NOMO-1 treated with dmso at 0.1 percent for 144 hours (cell line): Measurements from ENCODE around the gene SLC35C1.
"Not testable (repeated sequence)": the region's sequence is repeated elsewhere in the genome, so short reads cannot be mapped to it uniquely, and the experiment has no call there.

Experiments
- DNase-seq: peaks from one replicate; lab custom pipeline; 2025; ENCODE audit not compliant: unreplicated experiment; lab: John Stamatoyannopoulos, UW

The SLC35C1 gene

GRCh38 chr11:45810431-45811108 is 5.6 kb downstream of the SLC35C1 start:
- DNase-seq, result no peak

- DNase-seq, result no peak
These were observed 6.1 kb downstream of the SLC35C1 start for GRCh38 chr11:45811109-45811435.

DNA sequence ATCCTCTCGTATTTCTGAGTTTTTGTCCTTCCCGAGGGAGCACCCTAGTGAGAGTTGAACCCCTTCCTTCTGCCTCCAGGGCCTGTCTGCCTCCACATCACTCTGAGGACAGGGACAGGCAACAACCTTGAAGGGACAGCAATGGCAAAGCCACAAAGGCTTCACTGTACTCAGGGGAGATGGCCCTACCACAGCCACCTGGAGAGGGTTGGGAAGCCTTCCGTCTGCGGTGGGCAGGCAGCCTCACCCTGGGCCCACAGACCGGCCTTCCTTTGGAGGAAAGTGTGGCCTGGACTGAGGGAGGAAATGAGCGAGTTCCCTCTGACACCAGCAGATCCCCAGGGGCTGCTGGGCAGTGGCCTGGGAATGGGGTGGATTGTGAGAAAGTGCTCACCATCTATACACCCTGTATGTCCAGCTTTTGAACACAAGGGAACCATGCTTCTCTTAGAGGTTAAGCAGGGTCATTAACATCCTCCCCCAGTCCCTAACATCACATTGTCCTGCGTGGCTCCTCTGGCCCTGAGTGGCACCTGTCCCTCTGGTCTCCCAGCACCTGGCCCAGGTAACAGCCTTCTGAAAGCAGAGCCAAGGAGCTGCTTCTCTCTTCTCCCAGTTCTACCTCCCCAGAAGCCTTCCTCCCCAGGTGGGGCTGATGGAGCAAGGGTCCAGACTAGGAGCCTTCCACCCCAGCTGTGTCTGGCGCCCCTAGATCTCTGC is 6.8 kb downstream of the SLC35C1 start:
- no peak for DNase-seq

- DNase-seq, result no peak
These were observed 7.9 kb downstream of the SLC35C1 start for GRCh38 chr11:45812581-45813548.

- no peak for DNase-seq
These were observed 10.8 kb downstream of the SLC35C1 start for GRCh38 chr11:45815747-45816146.

- DNase-seq, result no peak
These were observed 11.7 kb downstream of the SLC35C1 start for GRCh38 chr11:45816614-45817013.

GRCh38 chr11:45817191-45817590 is 12.2 kb downstream of the SLC35C1 start:
- DNase-seq, result no peak

GRCh38 chr11:45818961-45819605 is 14.1 kb downstream of the SLC35C1 start:
- no peak for DNase-seq

DNA sequence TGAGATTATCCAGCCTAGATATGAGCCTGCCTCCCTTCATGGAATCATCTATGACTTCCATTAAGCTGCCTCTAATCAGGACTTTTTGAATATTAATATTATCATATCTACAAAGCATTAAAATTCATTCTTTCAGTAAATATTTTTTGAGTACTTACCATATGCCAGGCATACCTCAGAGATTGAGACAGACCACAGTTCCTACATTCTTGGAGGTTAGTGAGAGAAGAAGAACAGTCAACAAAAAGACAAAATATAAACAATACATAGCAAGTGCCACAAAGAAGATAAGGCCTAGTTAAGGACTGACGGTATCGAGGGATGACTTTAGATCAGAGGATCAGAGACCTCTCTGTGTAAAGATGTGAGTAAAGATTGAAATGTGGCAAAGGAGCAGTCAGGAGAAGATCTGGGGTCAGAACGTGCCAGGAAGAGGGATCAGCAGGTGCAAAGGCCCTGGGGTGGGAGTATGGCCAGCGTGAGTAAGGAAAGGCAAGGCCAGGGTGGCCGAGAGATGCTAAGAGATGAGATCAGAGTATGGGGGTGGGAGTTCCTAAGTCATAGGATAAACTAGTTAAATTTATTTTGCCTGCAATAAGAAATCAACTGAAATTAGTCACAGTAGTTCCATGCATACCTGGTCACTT is 15.4 kb downstream of the SLC35C1 start:
- DNase-seq, result no peak

GRCh38 chr11:45826492-45826891 is 21.5 kb downstream of the SLC35C1 start:
- DNase-seq, result not testable (repeated sequence)

DNA sequence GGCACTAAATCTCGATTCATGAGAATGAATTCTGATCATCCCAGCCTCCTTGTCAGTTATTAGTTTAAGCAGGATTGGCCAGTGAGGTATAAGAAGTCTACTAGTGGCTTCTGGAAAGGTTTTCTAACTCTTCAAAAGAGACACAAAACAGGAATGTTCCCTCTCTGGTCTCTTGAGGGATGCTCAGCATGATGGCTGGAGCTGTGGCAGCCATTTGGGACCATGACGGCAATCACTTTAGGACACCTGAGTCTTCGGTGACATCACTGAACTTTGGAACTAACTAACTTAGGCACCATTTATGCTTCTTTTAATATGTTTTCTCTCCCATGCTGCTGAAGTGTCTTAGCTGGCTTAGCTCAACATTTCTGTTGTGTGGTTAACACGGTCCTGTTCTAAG is 22.2 kb downstream of the SLC35C1 start:
- DNase-seq, result no peak

DNA sequence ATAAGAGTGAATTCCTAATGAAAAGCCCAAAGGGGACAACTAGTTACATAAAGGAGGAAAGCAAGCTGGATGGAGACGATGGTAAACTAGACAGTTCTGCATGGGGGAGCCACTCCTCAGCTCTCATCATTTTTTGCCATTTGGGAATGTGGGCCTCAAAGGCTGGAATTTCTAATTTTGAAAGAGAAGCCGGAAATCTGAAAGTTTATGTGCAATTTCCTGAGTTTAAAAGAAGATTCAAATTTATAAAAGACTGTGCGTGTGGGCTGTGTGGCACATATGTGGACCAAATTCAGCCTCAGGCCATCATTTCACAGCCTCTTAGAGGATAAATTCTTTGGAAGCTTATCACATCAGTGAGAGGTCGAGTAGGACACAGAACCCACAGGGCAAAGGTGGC is 24.0 kb downstream of the SLC35C1 start:
- no peak for DNase-seq

DNA sequence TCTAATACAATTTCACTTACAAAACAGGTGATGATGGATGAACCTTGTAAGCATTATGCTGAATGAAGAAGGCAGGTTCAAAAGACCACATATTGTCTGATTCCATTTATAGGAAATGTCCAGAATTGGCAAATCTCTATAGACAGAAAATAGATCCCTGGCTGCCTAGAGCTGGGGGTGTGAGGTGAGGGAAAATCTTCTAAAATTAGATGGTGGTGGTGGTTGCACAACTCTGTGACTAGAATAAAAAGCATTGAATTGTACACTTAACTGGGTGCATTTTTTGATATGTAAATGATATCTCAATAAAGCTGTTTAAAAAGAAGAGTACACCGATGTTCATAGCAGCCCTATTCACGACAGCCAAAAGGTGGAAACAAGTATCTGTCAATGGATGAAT is 25.6 kb downstream of the SLC35C1 start:
- DNase-seq, result no peak

GRCh38 chr11:45832811-45833441 is 28.0 kb downstream of the SLC35C1 start:
- no peak for DNase-seq

DNA sequence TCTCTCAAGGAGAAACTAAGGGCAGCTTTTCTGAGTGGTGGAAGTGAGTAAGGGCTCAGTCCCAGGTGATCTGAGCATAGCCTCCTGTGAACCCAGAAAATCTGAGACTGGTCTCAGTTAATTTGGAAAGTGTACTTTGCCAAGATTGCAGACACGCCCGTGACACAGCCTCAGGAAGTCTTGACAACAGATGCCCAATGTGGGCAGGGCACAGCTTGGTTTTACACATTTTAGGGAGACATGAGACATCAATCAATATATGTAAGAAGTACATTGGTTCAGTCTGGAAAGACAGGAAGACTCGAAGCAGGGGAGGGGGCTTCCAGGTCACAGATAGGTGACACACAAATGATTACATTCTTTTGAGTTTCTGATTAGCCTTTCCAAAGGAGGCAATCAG is 28.8 kb downstream of the SLC35C1 start:
- DNase-seq, result no peak

DNA sequence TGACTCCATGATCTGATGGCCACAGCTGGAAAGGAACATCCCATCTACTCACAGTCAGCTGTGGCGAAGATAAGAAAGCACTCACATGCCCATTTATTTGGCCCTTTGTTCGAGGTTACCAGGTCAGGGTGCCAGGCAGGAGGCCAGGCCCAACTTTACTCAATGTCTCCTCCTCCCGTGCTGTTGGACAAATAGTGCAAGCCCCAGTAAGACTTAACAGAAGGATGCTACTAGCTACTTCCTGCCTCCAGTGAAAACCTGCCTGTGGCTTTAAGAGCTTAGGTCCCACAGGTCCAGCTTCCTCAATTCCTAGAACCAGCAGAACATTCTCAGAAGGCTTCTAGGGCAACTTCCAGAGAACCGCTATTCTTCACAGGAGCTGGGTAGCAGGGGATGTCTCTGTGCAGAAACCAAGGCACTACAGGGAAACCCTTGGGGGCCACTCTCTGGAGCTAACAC is 29.4 kb downstream of the SLC35C1 start:
- no peak for DNase-seq

GRCh38 chr11:45839204-45839603 is 34.3 kb downstream of the SLC35C1 start:
- DNase-seq, result no peak

- not testable (repeated sequence) for DNase-seq
These were observed 35.3 kb downstream of the SLC35C1 start for GRCh38 chr11:45840251-45840650.

DNA sequence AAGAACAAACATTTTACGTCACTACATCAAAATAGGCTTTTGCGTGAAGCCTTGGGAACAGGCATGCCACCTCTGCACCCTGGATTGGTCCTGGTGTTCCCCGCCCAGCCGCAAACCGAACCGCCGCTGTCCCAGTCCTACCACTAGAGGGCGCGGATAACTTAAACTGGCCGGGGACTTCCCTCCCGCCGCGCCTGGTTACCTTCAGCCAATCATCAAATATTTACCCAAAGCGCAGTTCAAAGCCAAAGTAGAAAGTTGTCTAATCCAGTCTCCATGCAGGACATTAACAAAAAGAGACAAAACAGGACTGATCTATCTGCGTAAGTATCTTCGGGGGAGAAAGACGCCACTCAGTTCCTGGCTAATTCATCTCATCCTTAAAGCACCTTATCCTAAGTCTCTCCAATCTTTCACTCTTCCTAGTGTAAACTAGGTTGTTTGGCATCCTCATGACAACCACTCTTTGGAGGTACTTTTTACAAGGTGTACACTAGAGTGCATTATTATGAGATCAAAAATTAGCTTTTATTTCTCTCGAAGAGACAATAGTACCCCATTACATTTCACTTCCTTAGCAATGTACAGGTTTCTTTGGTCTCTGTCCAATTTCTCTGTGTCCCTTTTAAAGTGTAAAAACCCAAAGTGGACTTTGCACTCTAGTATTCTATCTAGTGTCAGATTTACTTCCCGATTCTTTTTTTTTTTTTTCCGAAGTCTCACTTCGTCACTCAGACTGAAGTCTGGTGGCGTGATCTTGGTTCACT is 38.4 kb downstream of the SLC35C1 start:
- peak; percentile 67 for DNase-seq
